Brain microvascular endothelial cell (primary cell): ENCODE measurements around the gene RIC8B.

Source experiments
- DNase-seq: peaks from one replicate; pipeline ENCODE4 v3.0.0-alpha.2; 2020
- H3K27ac ChIP-seq: fragments of 250-450 bp; sonication (Bioruptor Pico); 2 replicates; pipeline ENCODE4 v1.5.1; 2020; ENCODE audit warnings: mild to moderate bottlenecking, moderate library complexity
- H3K27me3 ChIP-seq: fragments of 250-450 bp; sonication (Bioruptor Pico); replicated peaks from 2 replicates; pipeline ENCODE4 v1.5.1; 2020; ENCODE audit warnings: mild to moderate bottlenecking
- H3K36me3 ChIP-seq: fragments of 250-450 bp; sonication (Bioruptor Pico); replicated peaks from 2 replicates; pipeline ENCODE4 v1.5.1; 2020; ENCODE audit warnings: mild to moderate bottlenecking
- H3K4me3 ChIP-seq: 2 replicates; pipeline ENCODE4 v1.5.1; 2011; ENCODE audit warnings: low read depth, mild to moderate bottlenecking, control low read depth, low read length, moderate library complexity
- CTCF ChIP-seq: IDR thresholded peaks from 2 replicates; pipeline ENCODE4 v1.5.1; 2011; ENCODE audit warnings: low read depth, mild to moderate bottlenecking, moderate library complexity, low read length, control low read depth, inconsistent platforms; ENCODE audit errors: missing control alignments
- in situ Hi-C: cut with HindIII; loops from 2 replicates; pipeline ENCODE4 v1.10.0; 2017; ENCODE audit warnings: low sequenced_read_pairs, low pct_ligation_motif_present

RIC8B gene

GRCh38 chr12:106854723-106855122 lies 80.2 kb downstream of the RIC8B start:
- H3K27ac ChIP-seq = no peak overlapping the region
- no peaks in the 10 kb centered on the region for H3K27me3 ChIP-seq
- TF ChIP-seq CTCF = no peak
- in situ Hi-C loops = no loop called here
- no peak for DNase-seq
- no peak overlapping the region for H3K4me3 ChIP-seq
- no peaks in the 10 kb centered on the region for H3K36me3 ChIP-seq

GRCh38 chr12:106855221-106855758 lies 80.8 kb downstream of the RIC8B start:
- no peak overlapping the region for H3K4me3 ChIP-seq

GRCh38 chr12:106861984-106862916 lies 87.8 kb downstream of the RIC8B start:
- no peak for TF ChIP-seq CTCF
- in situ Hi-C loops = no loop called here
- H3K27ac ChIP-seq = no peak overlapping the region
- DNase-seq = no peak
- no peaks in the 10 kb centered on the region for H3K36me3 ChIP-seq
- no peaks in the 10 kb centered on the region for H3K27me3 ChIP-seq
- H3K4me3 ChIP-seq = no peak overlapping the region

More at GRCh38 chr12:106855221-106855758, 80.8 kb downstream of the RIC8B start:
- H3K27me3 ChIP-seq = no peaks in the 10 kb centered on the region
- no peak for TF ChIP-seq CTCF
- no peaks in the 10 kb centered on the region for H3K36me3 ChIP-seq
- in situ Hi-C loops = no loop called here
- no peak overlapping the region for H3K27ac ChIP-seq
- DNase-seq = no peak

- in situ Hi-C loops = no loop called here
- DNase-seq = no peak
- Histone ChIP-seq H3K27ac (no peak overlapping the region), H3K36me3 (no peaks in the 10 kb centered on the region), H3K27me3 (no peaks in the 10 kb centered on the region), H3K4me3 (no peak overlapping the region)
- no peak for TF ChIP-seq CTCF
These were observed 88.7 kb downstream of the RIC8B start for GRCh38 chr12:106863189-106863588.

- no peaks in the 10 kb centered on the region for H3K36me3 ChIP-seq
- in situ Hi-C loops = no loop called here
- no peaks in the 10 kb centered on the region for H3K27me3 ChIP-seq
- no peak overlapping the region for H3K27ac ChIP-seq
- H3K4me3 ChIP-seq = no peak overlapping the region
- no peak for TF ChIP-seq CTCF
- DNase-seq = no peak
These were observed 91.2 kb downstream of the RIC8B start for GRCh38 chr12:106865683-106866082.
